GM19372 (cell line): ENCODE measurements around the gene ELANE.

Experiments used
- ATAC-seq: cut with Tn5 transposase; IDR thresholded peaks from one replicate; pipeline ENCODE4 v1.9.1; 2021; ENCODE audit warnings: mild to moderate bottlenecking, low read depth, moderate library complexity; ENCODE audit not compliant: unreplicated experiment

The ELANE gene

GRCh38 chr19:858868-859843 lies 7.1 kb downstream of the ELANE start, which contains the start of gene CFD:
CFD (plus strand) TSS chr19:859664; CDS start chr19:859690, 26 bp downstream.
- ATAC-seq, result no peak

DNA sequence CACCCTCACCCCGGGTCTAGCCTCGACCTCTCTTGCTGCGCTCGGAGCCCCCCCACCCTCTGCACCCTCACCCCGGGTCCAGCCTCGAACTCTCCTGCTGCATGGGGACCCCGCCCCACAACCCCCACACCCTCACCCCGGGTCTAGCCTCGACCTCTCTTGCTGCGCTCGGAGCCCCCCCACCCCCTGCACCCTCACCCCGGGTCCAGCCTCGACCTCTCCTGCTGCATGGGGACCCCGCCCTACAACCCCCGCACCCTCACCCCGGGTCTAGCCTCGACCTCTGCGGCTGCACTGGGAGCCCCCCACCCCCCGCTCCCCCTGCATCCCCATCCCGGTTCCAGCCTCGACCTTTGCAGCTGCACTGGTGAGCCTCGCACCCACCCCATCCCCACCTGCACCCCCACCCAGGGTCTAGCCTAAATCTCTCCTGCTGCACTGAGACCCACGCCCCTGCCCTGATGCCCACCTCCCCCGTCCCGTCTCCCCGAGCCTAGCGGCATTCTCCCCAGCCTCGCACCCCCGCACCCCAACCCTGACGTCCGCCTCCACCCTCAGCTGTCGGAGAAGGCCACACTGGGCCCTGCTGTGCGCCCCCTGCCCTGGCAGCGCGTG lies 9.1 kb downstream of the ELANE start:
- ATAC-seq, result no peak

GRCh38 chr19:861756-862580 lies 9.9 kb downstream of the ELANE start:
- ATAC-seq, result no peak

DNA sequence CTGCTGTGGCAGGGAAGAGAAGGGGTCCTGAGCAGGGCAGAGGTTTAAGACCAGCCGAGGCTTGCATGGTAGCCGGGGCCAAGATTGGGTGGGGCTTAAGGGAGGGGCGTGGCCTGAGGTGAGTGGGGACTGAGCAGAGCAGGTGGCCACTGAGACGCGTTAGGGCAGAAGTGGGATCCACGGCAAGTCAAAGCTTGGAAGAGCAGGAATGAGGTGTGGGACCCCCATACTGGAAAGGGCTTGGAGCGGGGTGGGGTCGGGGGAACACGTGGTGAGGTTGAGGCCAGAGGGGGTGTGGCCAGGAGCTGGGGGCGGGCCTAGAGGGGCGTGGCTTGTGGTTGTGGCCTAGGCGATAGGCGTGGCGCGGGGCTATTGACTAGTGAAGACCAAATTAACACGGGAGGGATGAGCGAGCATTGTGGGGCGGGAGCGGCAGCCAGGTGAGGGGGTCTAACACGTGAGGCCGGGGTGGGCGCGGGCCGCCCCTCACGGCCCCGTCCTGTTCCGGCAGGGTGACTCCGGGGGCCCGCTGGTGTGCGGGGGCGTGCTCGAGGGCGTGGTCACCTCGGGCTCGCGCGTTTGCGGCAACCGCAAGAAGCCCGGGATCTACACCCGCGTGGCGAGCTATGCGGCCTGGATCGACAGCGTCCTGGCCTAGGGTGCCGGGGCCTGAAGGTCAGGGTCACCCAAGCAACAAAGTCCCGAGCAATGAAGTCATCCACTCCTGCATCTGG lies 10.6 kb downstream of the ELANE start:
- ATAC-seq, result no peak

DNA sequence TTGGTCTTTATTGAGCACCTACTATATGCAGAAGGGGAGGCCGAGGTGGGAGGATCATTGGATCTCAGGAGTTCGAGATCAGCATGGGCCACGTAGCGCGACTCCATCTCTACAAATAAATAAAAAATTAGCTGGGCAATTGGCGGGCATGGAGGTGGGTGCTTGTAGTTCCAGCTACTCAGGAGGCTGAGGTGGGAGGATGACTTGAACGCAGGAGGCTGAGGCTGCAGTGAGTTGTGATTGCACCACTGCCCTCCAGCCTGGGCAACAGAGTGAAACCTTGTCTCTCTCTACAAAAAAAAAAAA lies 11.2 kb downstream of the ELANE start:
- no peak for ATAC-seq

DNA sequence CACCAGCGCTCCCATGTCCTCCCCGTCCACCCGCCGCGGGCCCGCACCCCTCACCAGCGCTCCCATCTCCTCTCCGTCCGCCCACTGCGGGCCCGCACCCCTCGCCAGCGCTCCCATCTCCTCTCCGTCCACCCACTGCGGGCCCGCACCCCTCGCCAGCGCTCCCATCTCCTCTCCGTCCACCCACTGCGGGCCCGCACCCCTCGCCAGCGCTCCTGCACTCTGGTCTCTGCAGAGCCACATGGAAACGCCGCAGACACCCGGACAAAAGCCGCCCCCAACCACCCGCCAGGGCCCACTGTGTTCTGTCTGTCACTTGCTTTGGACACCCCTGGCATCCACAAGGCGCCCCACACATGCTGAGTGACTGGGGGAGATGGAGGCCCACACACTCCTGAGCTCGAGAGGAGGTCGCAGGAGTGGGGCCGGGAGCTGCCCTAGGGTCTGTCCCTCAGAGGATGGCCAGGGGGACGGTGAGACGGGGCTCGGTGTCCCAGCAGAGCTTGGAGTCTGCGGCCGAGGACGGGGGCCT lies 14.7 kb downstream of the ELANE start:
- ATAC-seq, result no peak

- no peak for ATAC-seq
These were observed 15.2 kb downstream of the ELANE start for GRCh38 chr19:867301-867793.

DNA sequence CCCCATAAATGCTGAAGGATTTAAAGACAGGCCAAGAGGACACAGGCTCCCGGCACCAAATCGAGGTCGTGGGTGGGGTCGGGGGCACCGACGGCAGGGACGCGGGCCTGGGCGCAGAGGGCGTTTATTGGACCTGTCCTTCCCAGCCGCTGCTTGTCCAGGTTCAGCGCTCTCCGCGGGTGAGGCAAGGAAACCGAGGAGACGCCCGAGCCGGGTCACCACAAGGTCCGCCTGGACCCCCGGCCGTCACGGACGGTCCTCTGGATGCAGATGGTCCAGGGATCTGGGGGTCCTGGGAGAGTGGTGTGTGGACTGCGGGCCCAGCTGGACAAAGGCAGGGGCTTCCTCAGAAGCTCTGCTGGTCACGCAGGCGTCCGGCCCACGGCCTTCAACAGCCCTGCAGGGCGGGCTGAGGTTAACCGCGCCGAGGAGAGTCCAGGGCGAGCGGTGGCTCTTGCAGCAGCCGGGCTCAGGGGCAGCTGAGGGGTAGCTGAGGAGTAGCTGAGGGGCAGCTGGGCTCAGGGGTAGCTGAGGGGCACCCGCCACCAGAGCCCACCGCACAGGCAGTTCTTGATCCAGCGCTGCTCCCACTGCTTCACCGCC lies 15.9 kb downstream of the ELANE start:
- no peak for ATAC-seq

DNA sequence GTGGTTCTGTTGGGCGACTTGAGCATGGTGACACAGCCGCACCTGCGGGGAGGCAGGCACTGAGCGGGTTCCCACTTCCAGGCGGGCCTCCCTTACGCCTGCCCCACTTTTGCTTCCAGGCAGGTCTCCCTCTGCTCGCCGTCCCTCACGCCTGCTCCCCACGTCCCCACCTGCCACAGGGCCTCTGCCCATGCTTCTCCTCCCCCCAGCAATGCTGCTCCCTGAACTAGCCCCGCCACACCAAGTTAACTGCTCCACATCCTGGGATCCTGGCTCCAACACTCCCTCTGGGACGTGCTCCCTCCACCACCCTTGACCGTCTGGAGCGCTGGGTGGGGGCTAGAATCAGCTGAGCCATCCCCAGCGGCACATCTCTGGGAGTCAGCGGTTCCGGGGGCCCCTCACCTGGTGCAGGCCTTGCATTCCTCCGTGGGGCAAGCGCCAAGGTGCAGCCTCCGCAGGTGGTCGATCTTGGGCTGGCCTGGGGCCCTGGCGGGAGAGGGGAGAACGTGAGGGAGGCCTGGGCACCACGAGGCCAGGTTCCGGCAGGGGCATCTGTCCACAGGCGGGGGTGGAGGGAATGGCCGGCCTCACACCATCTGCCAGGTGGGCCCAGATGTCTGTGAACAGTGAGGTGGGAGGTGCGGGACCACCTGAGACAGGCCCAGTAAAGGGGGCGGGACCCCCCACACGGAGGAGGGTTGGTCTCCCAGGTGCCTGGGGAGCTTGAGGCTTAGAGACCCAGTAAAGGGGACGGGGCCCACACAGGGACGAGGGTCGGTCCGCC lies 16.5 kb downstream of the ELANE start:
- ATAC-seq, result no peak

GRCh38 chr19:869245-870177 lies 17.4 kb downstream of the ELANE start:
- ATAC-seq, result no peak

- no peak for ATAC-seq
These were observed 18.2 kb downstream of the ELANE start for GRCh38 chr19:870314-870713.

GRCh38 chr19:870963-871401 lies 18.9 kb downstream of the ELANE start:
- no peak for ATAC-seq

DNA sequence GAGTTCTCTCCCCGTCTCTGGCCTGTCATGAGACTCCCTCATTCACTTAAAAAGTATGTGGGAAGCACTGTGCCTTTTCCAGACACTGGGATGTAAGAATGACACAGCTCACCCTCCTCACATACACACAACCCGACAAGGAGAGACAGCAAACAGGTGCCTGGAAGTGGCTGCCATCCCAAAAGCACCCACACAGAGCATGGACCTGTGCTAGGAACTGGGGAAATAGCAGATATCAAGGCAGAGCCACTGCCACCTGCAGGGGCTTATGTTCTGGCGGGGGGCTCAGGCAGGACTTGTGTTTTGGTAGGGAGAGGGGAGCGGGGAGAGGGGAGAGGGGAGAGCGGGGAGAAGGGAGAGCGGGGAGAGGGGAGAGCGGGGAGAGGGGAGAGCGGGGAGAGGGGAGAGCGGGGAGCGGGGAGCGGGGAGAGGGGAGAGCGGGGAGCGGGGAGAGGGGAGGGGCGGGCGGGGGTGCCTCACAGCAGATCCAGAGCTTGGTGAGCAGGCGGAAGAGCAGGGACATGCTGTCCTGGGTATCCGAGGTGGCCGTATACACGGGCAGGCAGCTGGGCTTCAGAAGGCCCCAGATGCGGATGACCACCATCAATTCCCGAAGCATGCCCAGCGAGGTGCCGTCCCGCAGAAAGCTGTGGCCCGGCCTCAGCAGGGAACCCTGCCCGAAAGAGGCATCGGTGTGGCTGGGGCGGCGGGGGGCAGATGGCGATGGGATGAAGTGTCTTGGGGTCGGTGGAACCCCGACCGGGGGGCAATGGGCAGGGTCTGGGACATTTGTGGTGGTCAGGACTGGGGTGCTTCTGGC lies 19.6 kb downstream of the ELANE start:
- ATAC-seq, result no peak

GRCh38 chr19:872266-872951 lies 20.3 kb downstream of the ELANE start:
- ATAC-seq, result no peak

DNA sequence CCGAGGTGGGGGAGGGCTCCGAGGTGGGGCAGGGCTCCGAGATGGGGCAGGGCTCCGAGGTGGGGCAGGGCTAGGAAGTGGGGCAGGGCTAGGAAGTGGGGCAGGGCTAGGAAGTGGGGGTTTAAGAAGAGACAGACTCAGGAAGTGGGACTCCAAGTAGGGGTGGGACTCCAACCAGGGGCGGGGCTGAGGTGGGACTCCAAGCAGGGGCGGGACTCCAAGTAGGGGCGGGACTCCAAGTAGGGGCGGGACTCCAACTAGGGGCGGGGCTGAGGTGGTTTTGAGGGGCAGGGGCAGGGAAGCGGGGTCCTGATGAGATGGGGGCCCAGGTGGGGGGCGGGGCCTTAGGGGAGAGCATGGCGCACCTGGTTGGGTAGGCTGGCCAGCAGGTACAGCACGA lies 21.0 kb downstream of the ELANE start:
- ATAC-seq, result no peak

- ATAC-seq, result no peak
These were observed 21.5 kb downstream of the ELANE start for GRCh38 chr19:873561-874041.
